Measurements from ENCODE around the gene HECW1. TPM values are rescaled to one million over a fixed set of nuclear protein-coding genes. Genes with fewer than 3 reads are reported as not detected.

The HECW1 gene
- total and polyA plus RNA-seq, 11 donors = 0.23 TPM; not detected in 10

DNA sequence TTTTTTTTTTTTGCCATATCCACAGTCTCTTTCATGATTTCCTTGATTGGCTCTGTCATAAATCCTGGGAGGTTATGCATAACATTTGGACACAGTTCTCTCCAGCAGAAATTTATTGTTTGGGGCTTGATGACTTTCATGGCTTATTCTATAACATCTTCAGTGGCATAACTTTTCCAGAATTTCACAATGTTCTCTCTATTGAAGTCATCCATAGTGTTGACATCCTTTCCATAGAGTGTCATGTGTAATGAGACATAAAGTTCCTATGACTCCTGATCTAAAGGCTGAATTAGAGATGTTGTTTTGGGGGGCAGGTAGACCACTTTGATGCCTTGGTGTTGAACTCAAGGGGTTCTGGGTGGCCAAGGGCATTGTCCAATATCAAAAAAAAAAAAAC lies 433.8 kb downstream of the HECW1 start:
- Histone ChIP-seq H3K4me1 (no peaks in the 10 kb centered on the region), H3K27me3 (peaks cover 0 to 6% (median 0%) of the 10 kb centered on the region in 9 donors), H3K4me3 (no peak overlapping the region), H3K9me3 (peaks cover 0 to 5% (median 0%) of the 10 kb centered on the region in 12 donors), H3K36me3 (no peaks in the 10 kb centered on the region), H3K27ac (no peak overlapping the region)
- TF ChIP-seq, protein P1, sequence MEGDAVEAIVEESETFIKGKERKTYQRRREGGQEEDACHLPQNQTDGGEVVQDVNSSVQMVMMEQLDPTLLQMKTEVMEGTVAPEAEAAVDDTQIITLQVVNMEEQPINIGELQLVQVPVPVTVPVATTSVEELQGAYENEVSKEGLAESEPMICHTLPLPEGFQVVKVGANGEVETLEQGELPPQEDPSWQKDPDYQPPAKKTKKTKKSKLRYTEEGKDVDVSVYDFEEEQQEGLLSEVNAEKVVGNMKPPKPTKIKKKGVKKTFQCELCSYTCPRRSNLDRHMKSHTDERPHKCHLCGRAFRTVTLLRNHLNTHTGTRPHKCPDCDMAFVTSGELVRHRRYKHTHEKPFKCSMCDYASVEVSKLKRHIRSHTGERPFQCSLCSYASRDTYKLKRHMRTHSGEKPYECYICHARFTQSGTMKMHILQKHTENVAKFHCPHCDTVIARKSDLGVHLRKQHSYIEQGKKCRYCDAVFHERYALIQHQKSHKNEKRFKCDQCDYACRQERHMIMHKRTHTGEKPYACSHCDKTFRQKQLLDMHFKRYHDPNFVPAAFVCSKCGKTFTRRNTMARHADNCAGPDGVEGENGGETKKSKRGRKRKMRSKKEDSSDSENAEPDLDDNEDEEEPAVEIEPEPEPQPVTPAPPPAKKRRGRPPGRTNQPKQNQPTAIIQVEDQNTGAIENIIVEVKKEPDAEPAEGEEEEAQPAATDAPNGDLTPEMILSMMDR (IDR thresholded peaks at IDR 0.05) = no peak
- TF ChIP-seq POLR2A (IDR thresholded peaks at IDR 0.05) = no peak
- ATAC-seq (no peak), DNase-seq (no peak)
- intact Hi-C loops (cut with DNase I) = no loop called here

DNA sequence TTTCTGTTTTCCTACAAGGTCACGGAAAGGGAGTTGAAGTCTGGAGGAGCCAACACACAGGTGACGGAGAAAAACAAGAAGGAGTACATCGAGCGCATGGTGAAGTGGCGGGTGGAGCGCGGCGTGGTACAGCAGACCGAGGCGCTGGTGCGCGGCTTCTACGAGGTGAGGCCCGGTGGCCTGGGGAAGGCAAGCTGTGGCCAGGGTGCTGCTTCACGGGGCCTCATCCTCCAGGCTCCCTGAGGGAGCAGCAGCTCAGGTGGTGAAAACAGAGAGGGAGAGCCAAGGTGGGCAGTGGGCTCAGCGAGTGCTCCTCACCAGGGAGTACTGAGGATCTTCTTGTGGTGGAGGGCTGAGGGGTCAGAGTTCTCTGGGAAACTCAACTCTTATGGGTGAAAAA lies 438.0 kb downstream of the HECW1 start:
- no peak for ATAC-seq
- WGBS, 4 donors = 94 to 95% (median 94%) methylated on average over 16 of the region's 16 CpGs

DNA sequence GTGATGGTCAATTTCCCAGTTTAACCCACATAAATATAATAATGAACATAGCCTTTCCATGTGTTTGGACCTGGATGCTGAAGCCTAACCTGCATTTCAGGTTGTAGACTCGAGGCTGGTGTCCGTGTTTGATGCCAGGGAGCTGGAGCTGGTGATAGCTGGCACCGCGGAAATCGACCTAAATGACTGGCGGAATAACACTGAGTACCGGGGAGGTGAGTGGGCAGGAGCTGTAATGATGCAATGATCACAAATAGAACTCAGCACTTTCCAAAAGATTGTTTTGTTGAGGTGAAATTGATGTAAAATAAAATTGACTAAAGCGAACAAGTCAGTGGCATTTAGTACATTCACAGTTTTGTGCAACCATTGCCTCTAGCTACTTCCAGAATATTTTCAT lies 439.7 kb downstream of the HECW1 start:
- ATAC-seq = no peak
- peaks cover 0 to 11% (median 0%) of the 10 kb centered on the region in 12 donors for H3K4me1 ChIP-seq
- H3K27me3 ChIP-seq = no peaks in the 10 kb centered on the region
- no peak for DNase-seq
- 81 to 96% (median 94%) methylated on average over 8 of the region's 8 CpGs for WGBS, 4 donors
- H3K27ac ChIP-seq = no peak overlapping the region
- intact Hi-C loops (cut with DNase I) = no loop called here
- TF ChIP-seq, protein P1 (IDR thresholded peaks at IDR 0.05) = no peak
- TF ChIP-seq POLR2A (IDR thresholded peaks at IDR 0.05) = no peak
- no peaks in the 10 kb centered on the region for H3K36me3 ChIP-seq
- no peak overlapping the region for H3K4me3 ChIP-seq
- no peaks in the 10 kb centered on the region for H3K9me3 ChIP-seq

More for the DNA sequence above, 438.0 kb downstream of the HECW1 start:
- no peak for TF ChIP-seq POLR2A (IDR thresholded peaks at IDR 0.05)
- TF ChIP-seq, protein P1 (IDR thresholded peaks at IDR 0.05) = no peak
- peaks cover 0 to 5% (median 0%) of the 10 kb centered on the region in 12 donors for H3K9me3 ChIP-seq
- intact Hi-C loops (cut with DNase I) = no loop called here
- no peaks in the 10 kb centered on the region for H3K27me3 ChIP-seq
- DNase-seq = no peak
- H3K27ac ChIP-seq = no peak overlapping the region
- peaks cover 0 to 11% (median 0%) of the 10 kb centered on the region in 12 donors for H3K4me1 ChIP-seq
- H3K4me3 ChIP-seq = no peak overlapping the region
- H3K36me3 ChIP-seq = no peaks in the 10 kb centered on the region

DNA sequence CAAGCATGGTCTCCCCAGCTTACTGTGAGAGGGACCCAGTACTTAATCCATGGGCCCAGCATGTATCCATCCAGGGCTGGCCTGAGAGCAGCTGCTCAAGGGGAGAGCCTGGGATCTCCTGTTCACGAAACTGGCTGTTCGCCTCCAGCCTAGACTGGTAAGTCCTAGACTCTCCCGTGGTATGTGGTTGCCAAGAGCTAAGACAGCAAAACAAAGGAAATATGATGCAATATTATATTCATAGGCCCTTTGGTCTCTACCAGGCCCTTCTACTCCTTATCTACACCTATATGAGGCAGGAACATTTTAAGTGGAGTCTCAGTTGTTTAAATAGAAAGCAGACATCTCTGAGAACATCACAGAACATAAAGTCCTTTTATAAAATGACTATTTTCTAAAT lies 441.6 kb downstream of the HECW1 start:
- DNase-seq = peak in 3 of 5 donors; percentile 29 to 73 (median 63)
- intact Hi-C loops (cut with DNase I) = no loop called here
- peak; percentile 93 to 96 (median 95) for ATAC-seq
- Histone ChIP-seq H3K4me1 (peaks cover 0 to 11% (median 0%) of the 10 kb centered on the region in 12 donors), H3K36me3 (no peaks in the 10 kb centered on the region), H3K27me3 (no peaks in the 10 kb centered on the region), H3K4me3 (peak overlapping the region in 1 of 12 donors; percentile 11), H3K9me3 (no peaks in the 10 kb centered on the region), H3K27ac (peak overlapping the region in 3 of 12 donors; percentile 29 to 58 (median 47))
- TF ChIP-seq, protein P1 (IDR thresholded peaks at IDR 0.05) = no peak
- no peak for TF ChIP-seq POLR2A (IDR thresholded peaks at IDR 0.05)
- 20 to 34% (median 26%) methylated on average over 3 of the region's 3 CpGs for WGBS, 4 donors

Measured in heart left ventricle (tissue), 16 donors.